Activated CD4-positive, alpha-beta memory T cell treated with anti-CD3 and anti-CD28 coated beads, Interleukin-2, amount 10 ng/mL, durations not matched to agents 7 days and 5 days (primary cell): Measurements from ENCODE around the gene TNFSF11. TPM values are rescaled to one million over a fixed set of nuclear protein-coding genes. Genes with fewer than 3 reads are reported as not detected.
A peak's percentile ranks its signal among the peaks of the same experiment; 100 is the strongest.

Source experiments
- CTCF ChIA-PET: fragments of 350-600 bp; sonication (Branson Sonifier 250); formaldehyde crosslinking; loops from one replicate; lab custom pipeline; 2021; ENCODE audit warnings: antibody characterized with exemption, inconsistent platforms; lab: Charles Lee
- POLR2A ChIA-PET: fragments of 350-600 bp; sonication (Branson Sonifier 250); formaldehyde crosslinking; loops from one replicate; lab custom pipeline; 2021; ENCODE audit warnings: antibody characterized with exemption; lab: Charles Lee
- DNase-seq: peaks from one replicate; pipeline ENCODE4 v3.0.0-alpha.2; 2020
- H3K27ac Mint-ChIP-seq: one replicate; pipeline ENCODE4 v1.8.0; 2021; ENCODE audit warnings: mild to moderate bottlenecking, mixed read lengths
- H3K27me3 Mint-ChIP-seq: one replicate; pipeline ENCODE4 v1.8.0; 2021; ENCODE audit warnings: mixed read lengths
- H3K36me3 Mint-ChIP-seq: one replicate; pipeline ENCODE4 v1.8.0; 2021; ENCODE audit warnings: low read depth, mixed read lengths
- H3K4me1 Mint-ChIP-seq: one replicate; pipeline ENCODE4 v1.8.0; 2021; ENCODE audit warnings: mixed read lengths
- H3K4me3 Mint-ChIP-seq: one replicate; pipeline ENCODE4 v1.8.0; 2021; ENCODE audit warnings: mild to moderate bottlenecking, mixed read lengths
- H3K9me3 Mint-ChIP-seq: one replicate; pipeline ENCODE4 v1.8.0; 2021; ENCODE audit warnings: mixed read lengths
- total RNA-seq, 2 experiments: library from RNA; stranded (reverse); gene quantifications; one replicate each; pipeline ENCODE4 v1.2.3, GENCODE V29; 2021

Gene TNFSF11
- total RNA-seq, 2 experiments from 2014 or later: 7.5 to 7.6 TPM

DNA sequence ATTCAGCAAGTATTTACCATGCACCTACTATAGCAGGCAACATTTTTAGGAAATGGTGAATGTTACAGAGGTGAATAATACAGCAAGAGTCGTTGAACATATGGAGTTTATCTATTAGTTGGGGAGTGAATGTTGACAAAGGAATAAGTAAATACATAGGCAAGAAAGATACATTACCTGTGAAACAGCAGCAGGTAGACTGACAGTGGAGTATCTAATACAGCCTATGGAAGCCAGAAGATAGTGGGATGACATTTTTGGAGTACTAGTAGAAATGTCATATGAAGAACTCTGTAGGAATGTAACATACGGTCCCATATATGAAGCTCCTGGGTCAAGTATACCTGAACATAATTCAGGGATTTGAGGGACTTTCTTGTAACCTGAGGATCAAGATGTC, 2.1 kb upstream of the TNFSF11 start:
- Mint-ChIP-seq H3K27ac (no peak overlapping the region), H3K4me3 (no peak overlapping the region), H3K36me3 (peaks cover 3% of the 10 kb centered on the region), H3K4me1 (peaks cover 27% of the 10 kb centered on the region), H3K27me3 (peaks cover 21% of the 10 kb centered on the region), H3K9me3 (peaks cover 5% of the 10 kb centered on the region)
- DNase-seq: no peak
- ChIA-PET CTCF (no interaction called here), POLR2A (no interaction called here)

DNA sequence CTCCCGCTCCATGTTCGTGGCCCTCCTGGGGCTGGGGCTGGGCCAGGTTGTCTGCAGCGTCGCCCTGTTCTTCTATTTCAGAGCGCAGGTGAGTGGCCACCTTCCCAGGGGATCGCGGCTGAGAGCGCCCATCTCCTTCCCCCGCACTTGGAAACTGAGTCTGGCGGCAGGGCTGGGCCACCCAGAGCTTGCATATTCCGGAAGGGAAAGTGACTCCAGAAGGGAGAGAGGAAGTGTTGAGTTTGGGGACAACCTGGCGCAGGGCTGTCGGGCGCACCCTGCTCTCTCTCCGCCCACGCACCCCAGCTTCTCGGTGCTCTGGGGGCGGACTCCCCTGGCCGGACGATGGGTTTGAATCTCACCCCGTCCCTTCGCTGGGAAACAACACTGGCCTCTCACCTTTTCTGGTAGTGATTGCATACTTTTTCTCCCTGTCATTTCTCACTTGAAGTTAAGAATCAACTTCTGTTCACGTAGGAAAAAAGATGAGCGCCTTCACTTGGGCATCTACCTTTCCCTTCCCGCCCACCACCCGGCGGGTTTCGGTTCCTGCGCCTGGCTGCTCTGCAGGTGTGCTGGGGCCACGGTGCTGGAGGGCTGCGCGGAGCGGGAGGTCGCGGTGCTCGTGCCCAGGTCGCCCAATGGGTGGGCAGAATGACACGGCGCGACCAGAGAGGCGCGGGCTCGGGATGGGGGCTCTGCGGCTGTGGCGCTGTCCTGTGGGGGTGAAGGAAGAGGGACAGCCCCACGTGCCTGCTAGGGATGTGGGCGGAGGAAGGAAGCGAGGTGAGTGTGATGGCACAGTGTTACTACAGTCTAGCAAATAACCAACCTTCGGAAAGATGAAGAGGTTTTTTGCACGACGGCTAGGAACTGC, 721 bp downstream of the TNFSF11 start:
- CTCF ChIA-PET: no interaction called here
- Mint-ChIP-seq H3K27me3 (peaks cover 23% of the 10 kb centered on the region), H3K36me3 (peaks cover 10% of the 10 kb centered on the region), H3K27ac (peak overlapping the region; percentile 56), H3K9me3 (peaks cover 5% of the 10 kb centered on the region), H3K4me1 (peaks cover 44% of the 10 kb centered on the region), H3K4me3 (peak overlapping the region; percentile 87)
- peak; percentile 57 for DNase-seq
- POLR2A ChIA-PET: interaction anchor here (0.6 to 1.4 kb wide), 5 partner anchors 178 to 417 kb away, joined by 3 to 5 read pairs (median 3); partner anchors contain the start of gene EPSTI1

DNA sequence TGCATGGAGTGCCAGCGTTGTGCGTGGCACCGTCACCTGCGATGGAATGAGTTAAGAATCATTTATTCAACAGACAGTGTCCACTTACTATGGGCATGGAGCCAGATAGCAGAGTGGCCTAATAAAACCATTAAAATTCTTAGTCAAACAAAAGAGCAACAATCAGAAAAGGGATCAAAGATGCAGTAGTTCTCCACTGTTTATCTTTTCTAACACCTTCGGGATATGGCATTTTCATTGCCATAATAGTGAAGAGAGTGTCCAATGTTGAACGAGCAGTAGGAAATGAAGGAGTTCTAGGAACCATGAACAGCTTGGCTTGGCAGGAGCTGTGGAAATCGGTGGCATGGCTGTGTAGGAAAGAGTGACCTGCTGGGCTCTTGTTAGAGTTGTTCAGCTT, 2.0 kb downstream of the TNFSF11 start:
- peaks cover 46% of the 10 kb centered on the region for H3K4me1 Mint-ChIP-seq
- ChIA-PET CTCF (interaction anchor here (1.4 kb wide), 1 partner anchor 242 kb away, joined by 4 read pairs; no protein-coding TSS in a partner anchor), POLR2A (interaction anchor here (1.8 to 2.0 kb wide), 2 partner anchors 179 to 181 kb away, joined by 5 to 6 read pairs; no protein-coding TSS in a partner anchor)
- peak overlapping the region; percentile 55 for H3K27ac Mint-ChIP-seq
- H3K36me3 Mint-ChIP-seq: peaks cover 15% of the 10 kb centered on the region
- peak overlapping the region; percentile 87 for H3K4me3 Mint-ChIP-seq
- H3K9me3 Mint-ChIP-seq: peaks cover 5% of the 10 kb centered on the region
- H3K27me3 Mint-ChIP-seq: peaks cover 23% of the 10 kb centered on the region
- no peak for DNase-seq

DNA sequence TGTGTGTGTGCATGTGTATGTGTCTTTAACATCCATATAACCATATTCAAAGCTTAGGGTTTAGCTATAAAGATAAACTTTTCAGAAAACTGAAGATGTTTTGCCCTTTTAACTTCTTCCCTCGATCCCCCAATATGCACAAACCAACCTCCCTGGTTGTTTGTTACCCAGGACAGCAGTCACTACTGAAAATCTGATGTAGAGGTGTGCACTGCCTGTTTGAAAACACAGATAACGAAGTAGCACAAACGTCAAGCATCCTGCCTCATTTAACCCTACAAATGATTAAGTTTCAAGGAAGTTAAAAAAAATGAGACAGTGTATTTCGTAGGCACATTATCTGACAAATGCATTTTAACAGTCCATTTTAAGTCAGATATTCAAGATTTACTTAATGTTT, 3.6 kb downstream of the TNFSF11 start:
- ChIA-PET CTCF (no interaction called here), POLR2A (interaction anchor here (1.2 to 2.0 kb wide), 2 partner anchors 182 to 305 kb away, joined by 3 to 6 read pairs; no protein-coding TSS in a partner anchor)
- Mint-ChIP-seq H3K27ac (peak overlapping the region; percentile 80), H3K4me3 (peak overlapping the region; percentile 44), H3K9me3 (no peaks in the 10 kb centered on the region), H3K27me3 (peaks cover 17% of the 10 kb centered on the region), H3K4me1 (peaks cover 49% of the 10 kb centered on the region), H3K36me3 (peaks cover 20% of the 10 kb centered on the region)
- DNase-seq: no peak

- Mint-ChIP-seq H3K27ac (no peak overlapping the region), H3K36me3 (peaks cover 21% of the 10 kb centered on the region), H3K9me3 (no peaks in the 10 kb centered on the region), H3K4me3 (no peak overlapping the region), H3K4me1 (peaks cover 37% of the 10 kb centered on the region), H3K27me3 (peaks cover 5% of the 10 kb centered on the region)
- POLR2A ChIA-PET: no interaction called here
- DNase-seq: no peak
- CTCF ChIA-PET: interaction anchor here (1.0 kb wide), 1 partner anchor 15 kb away, joined by 3 read pairs; no protein-coding TSS in a partner anchor
Observed at GRCh38 chr13:42580644-42581043, 6.7 kb downstream of the TNFSF11 start.

DNA sequence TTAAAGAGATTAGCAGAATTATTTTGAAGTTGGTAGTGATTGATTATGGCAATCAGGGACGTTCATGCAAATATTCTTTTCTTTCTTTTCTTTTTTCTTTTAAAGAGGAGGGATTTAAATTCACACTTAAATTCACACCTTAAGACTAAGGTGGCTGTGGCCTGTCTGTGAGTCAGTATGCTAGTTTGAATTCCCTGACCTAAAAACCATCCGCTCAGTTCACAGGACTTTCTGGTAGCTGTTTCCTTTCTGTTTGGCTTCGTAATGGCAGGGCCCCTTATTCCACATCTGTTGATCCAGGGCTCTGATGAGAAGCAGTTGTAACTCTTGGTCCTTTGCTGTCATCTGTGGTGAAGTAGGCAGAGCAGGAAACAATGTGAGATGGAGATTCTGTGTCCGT, 7.5 kb downstream of the TNFSF11 start:
- Mint-ChIP-seq H3K9me3 (no peaks in the 10 kb centered on the region), H3K27ac (no peak overlapping the region), H3K4me3 (no peak overlapping the region), H3K36me3 (peaks cover 21% of the 10 kb centered on the region), H3K27me3 (peaks cover 2% of the 10 kb centered on the region), H3K4me1 (peaks cover 29% of the 10 kb centered on the region)
- ChIA-PET POLR2A (no interaction called here), CTCF (interaction anchor here (0.6 kb wide), 1 partner anchor 14 kb away, joined by 3 read pairs; no protein-coding TSS in a partner anchor)
- no peak for DNase-seq

DNA sequence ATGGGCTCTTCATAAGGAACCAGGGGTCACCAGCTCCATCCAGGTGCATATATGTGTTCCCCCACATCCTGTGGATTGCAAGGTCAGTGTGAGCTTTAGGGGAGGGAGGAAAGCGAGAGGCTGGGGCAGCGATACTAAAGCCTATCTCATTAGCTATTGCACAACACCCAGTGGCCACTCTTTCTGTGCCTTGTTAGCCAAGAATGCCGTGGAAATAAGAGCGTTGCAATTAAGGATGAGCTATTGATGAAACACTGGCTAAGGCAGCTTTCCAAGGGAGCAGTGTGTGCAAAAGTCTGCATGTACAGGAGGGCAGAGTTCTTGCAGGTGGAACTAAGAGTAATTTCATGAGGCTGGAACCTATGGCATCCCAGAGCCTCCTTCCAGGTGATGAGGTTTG, 17.6 kb downstream of the TNFSF11 start:
- Mint-ChIP-seq H3K9me3 (no peaks in the 10 kb centered on the region), H3K4me1 (peaks cover 10% of the 10 kb centered on the region), H3K4me3 (no peak overlapping the region), H3K27ac (no peak overlapping the region), H3K27me3 (no peaks in the 10 kb centered on the region), H3K36me3 (peaks cover 24% of the 10 kb centered on the region)
- CTCF ChIA-PET: no interaction called here
- POLR2A ChIA-PET: no interaction called here
- DNase-seq: no peak

DNA sequence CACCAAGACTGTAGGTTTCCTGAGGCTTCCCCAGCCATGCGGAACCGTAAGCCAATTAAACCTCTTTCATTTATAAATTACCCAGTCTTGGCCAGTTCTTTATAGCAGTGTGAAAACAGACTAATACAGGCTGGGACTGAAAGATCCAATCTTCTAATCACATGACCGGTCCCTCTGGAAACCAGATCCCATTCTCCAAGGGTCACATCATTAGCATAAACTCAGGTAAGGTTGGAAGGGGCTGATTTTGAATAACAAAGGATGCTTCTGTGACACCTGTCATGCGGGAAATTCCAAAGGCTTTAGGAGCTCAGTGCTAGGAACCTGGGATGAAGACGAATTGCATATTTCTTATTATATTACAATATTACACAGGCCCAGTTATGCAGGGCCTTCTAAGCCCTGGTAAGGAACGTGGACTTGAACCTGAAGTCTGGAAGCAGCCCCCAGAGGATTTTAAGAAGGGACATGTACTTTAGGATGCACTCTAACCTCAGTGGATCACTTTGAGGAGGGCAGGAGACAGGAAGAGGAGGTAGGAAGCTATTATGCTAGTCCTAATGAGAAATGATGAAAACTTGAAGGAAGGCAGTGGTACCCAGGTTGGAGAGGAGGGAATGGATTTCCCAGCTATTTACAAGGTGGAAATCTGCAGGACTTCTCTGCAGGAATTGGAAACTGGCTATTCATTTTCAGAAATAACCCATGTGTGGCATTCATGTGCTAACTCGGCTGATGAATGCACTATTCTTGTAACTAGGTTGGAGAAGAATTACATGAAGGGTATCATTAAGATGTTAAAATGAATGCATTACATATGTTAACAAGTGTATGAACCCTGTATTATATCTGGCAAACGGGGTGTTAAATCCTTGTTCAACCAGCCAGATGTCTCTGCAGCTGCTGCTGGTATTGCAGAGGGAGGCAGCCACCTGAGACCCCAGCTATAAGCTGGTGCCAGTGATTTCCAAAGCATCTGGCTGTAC, 19.3 kb downstream of the TNFSF11 start:
- ChIA-PET POLR2A (no interaction called here), CTCF (interaction anchor here (1.0 kb wide), 1 partner anchor 259 kb away, joined by 3 read pairs; no protein-coding TSS in a partner anchor)
- peaks cover 6% of the 10 kb centered on the region for H3K4me1 Mint-ChIP-seq
- DNase-seq: no peak
- H3K27me3 Mint-ChIP-seq: no peaks in the 10 kb centered on the region
- peaks cover 19% of the 10 kb centered on the region for H3K36me3 Mint-ChIP-seq
- no peak overlapping the region for H3K4me3 Mint-ChIP-seq
- no peaks in the 10 kb centered on the region for H3K9me3 Mint-ChIP-seq
- no peak overlapping the region for H3K27ac Mint-ChIP-seq

GRCh38 chr13:42594481-42595252, 20.7 kb downstream of the TNFSF11 start:
- Mint-ChIP-seq H3K27ac (no peak overlapping the region), H3K27me3 (no peaks in the 10 kb centered on the region), H3K9me3 (no peaks in the 10 kb centered on the region), H3K36me3 (peaks cover 4% of the 10 kb centered on the region), H3K4me3 (no peak overlapping the region), H3K4me1 (peaks cover 6% of the 10 kb centered on the region)
- peak; percentile 58 for DNase-seq
- ChIA-PET POLR2A (no interaction called here), CTCF (interaction anchor here (0.8 to 1.9 kb wide), 12 partner anchors 9 to 1210 kb away, joined by 3 to 9 read pairs (median 3); no protein-coding TSS in a partner anchor)

GRCh38 chr13:42595253-42595571, 21.3 kb downstream of the TNFSF11 start:
- Mint-ChIP-seq H3K9me3 (no peaks in the 10 kb centered on the region), H3K4me1 (peaks cover 7% of the 10 kb centered on the region), H3K27ac (no peak overlapping the region), H3K36me3 (peaks cover 3% of the 10 kb centered on the region), H3K27me3 (no peaks in the 10 kb centered on the region), H3K4me3 (no peak overlapping the region)
- ChIA-PET POLR2A (no interaction called here), CTCF (interaction anchor here (0.9 to 1.9 kb wide), 13 partner anchors 14 to 1209 kb away, joined by 3 to 9 read pairs (median 3); no protein-coding TSS in a partner anchor)
- no peak for DNase-seq

- DNase-seq: no peak
- H3K36me3 Mint-ChIP-seq: peaks cover 6% of the 10 kb centered on the region
- peaks cover 17% of the 10 kb centered on the region for H3K4me1 Mint-ChIP-seq
- no peak overlapping the region for H3K27ac Mint-ChIP-seq
- CTCF ChIA-PET: interaction anchor here (0.9 kb wide), 1 partner anchor 88 kb away, joined by 3 read pairs; no protein-coding TSS in a partner anchor
- H3K27me3 Mint-ChIP-seq: no peaks in the 10 kb centered on the region
- H3K4me3 Mint-ChIP-seq: no peak overlapping the region
- POLR2A ChIA-PET: no interaction called here
- no peaks in the 10 kb centered on the region for H3K9me3 Mint-ChIP-seq
Observed at GRCh38 chr13:42597505-42597904, 23.6 kb downstream of the TNFSF11 start.

DNA sequence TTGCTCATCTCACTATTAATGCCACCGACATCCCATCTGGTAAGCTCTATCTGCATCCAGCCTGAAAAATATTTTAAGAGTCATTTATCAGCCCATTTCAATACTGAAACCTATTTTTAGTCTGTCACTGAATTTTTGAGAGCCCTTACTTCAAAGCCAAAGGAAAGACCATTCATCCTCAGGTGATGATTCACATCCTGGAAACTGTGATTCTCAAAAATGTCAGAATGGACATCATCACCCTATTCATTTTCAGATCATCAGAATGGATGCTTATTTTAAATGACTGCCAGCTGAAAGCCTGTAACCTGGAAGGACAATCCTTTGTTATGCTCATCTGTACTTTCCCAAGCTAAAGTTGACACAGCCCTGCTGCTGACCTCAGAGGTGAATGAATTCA, 27.0 kb downstream of the TNFSF11 start:
- peak overlapping the region; percentile 45 for H3K27ac Mint-ChIP-seq
- H3K4me3 Mint-ChIP-seq: no peak overlapping the region
- peaks cover 14% of the 10 kb centered on the region for H3K36me3 Mint-ChIP-seq
- no peaks in the 10 kb centered on the region for H3K9me3 Mint-ChIP-seq
- ChIA-PET CTCF (no interaction called here), POLR2A (interaction anchor here (1.0 kb wide), 1 partner anchor 204 kb away, joined by 3 read pairs; no protein-coding TSS in a partner anchor)
- DNase-seq: no peak
- no peaks in the 10 kb centered on the region for H3K27me3 Mint-ChIP-seq
- H3K4me1 Mint-ChIP-seq: peaks cover 18% of the 10 kb centered on the region
